Neural progenitor cell (in vitro differentiated cells): ENCODE results near the gene FAM53B.

ENCODE experiments used
- EZH2 ChIP-seq: fragments of 200-600 bp; sonication (generic); IDR thresholded peaks from 2 replicates; pipeline ENCODE4 v1.6.1; 2017; ENCODE audit warnings: antibody characterized with exemption, mild to moderate bottlenecking, moderate library complexity
- EZH2phosphoT487 ChIP-seq: fragments of 200-600 bp; sonication (generic); IDR thresholded peaks from 2 replicates; pipeline ENCODE4 v1.6.1; 2017; ENCODE audit warnings: antibody characterized with exemption
- TF ChIP-seq, protein P1 (sequence below): fragments of 200-600 bp; sonication (generic); IDR thresholded peaks from 2 replicates; pipeline ENCODE4 v1.5.1; 2017; ENCODE audit warnings: antibody characterized with exemption, mild to moderate bottlenecking

DNA sequence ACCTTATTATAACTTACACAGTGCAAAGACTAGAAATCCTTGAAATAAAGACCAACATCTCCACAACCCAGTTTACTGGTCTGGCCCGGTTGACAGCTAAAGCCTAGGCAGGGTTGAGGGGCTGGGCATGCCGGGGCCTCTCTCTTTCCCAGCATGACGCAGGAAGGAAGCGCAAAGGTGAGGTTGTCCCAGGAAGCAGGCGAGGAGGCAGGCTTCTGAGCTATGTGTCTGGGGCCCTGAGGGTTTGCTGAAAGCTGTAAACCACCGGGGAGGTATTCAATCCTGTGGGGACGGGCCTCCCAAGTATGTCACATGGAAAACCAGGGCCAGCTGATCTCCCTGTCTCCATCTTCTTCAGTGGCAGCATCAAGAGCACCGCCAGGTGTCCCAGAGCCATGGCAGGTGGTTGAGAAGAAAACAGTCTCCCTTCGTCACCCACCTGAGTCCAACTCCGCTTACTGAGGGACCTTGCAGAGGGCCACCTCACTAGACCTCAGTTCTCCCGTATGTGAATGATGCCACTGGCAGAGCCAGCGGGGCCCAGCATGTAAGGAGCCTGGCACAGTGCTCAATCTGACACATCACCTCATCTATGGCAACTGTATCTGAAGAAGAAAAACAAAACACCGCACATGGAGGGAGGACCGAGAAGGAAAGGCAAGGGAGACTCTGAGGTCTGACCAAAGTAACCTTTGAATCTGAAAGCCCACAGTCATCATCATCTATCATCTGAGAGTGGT, 49.5 kb downstream of the FAM53B start:
- TF ChIP-seq EZH2 (no peak), EZH2phosphoT487 (no peak)
- TF ChIP-seq, protein P1, sequence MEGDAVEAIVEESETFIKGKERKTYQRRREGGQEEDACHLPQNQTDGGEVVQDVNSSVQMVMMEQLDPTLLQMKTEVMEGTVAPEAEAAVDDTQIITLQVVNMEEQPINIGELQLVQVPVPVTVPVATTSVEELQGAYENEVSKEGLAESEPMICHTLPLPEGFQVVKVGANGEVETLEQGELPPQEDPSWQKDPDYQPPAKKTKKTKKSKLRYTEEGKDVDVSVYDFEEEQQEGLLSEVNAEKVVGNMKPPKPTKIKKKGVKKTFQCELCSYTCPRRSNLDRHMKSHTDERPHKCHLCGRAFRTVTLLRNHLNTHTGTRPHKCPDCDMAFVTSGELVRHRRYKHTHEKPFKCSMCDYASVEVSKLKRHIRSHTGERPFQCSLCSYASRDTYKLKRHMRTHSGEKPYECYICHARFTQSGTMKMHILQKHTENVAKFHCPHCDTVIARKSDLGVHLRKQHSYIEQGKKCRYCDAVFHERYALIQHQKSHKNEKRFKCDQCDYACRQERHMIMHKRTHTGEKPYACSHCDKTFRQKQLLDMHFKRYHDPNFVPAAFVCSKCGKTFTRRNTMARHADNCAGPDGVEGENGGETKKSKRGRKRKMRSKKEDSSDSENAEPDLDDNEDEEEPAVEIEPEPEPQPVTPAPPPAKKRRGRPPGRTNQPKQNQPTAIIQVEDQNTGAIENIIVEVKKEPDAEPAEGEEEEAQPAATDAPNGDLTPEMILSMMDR = no peak
